Astrocyte (in vitro differentiated cells and primary cell): ENCODE measurements around the gene MYH9. TPM values are rescaled to one million over a fixed set of nuclear protein-coding genes. Genes with fewer than 3 reads are reported as not detected.

Experiments
- DNase-seq: peaks from one replicate; pipeline ENCODE4 v3.0.0-alpha.2; 2010; ENCODE audit warnings: low read depth
- FAIRE-seq: peaks from 2 replicates; lab custom pipeline; 2011; peaks lifted over from hg19 to GRCh38; lab: Jason Lieb, UNC
- H2AFZ ChIP-seq: 2 replicates; pipeline ENCODE4 v1.6.0; 2012; ENCODE audit warnings: low read depth, low read length, inconsistent platforms
- H3K27ac ChIP-seq: 2 replicates; pipeline ENCODE4 v1.5.1; 2011; ENCODE audit warnings: low read depth, low read length, inconsistent platforms
- H3K27me3 ChIP-seq: 2 replicates; pipeline ENCODE4 v1.6.0; 2011; ENCODE audit warnings: low read length, inconsistent platforms; ENCODE audit not compliant: insufficient read depth
- H3K36me3 ChIP-seq: 2 replicates; pipeline ENCODE4 v1.5.1; 2011; ENCODE audit warnings: low read length, inconsistent platforms; ENCODE audit not compliant: insufficient read depth
- H3K4me1 ChIP-seq: 2 replicates; pipeline ENCODE4 v1.5.1; 2011; ENCODE audit warnings: low read length, inconsistent platforms; ENCODE audit not compliant: insufficient read depth
- H3K4me2 ChIP-seq: 2 replicates; pipeline ENCODE4 v1.6.0; 2012; ENCODE audit warnings: low read length, inconsistent platforms
- H3K4me3 ChIP-seq: 2 replicates; pipeline ENCODE4 v1.5.1; 2011; ENCODE audit warnings: low read depth, mild to moderate bottlenecking, low read length, inconsistent platforms; ENCODE audit not compliant: insufficient read depth
- H3K79me2 ChIP-seq: 2 replicates; pipeline ENCODE4 v1.6.0; 2012; ENCODE audit warnings: mild to moderate bottlenecking, low read length, inconsistent platforms; ENCODE audit not compliant: insufficient read depth
- H3K9ac ChIP-seq: 2 replicates; pipeline ENCODE4 v1.6.0; 2012; ENCODE audit warnings: mild to moderate bottlenecking, low read length, inconsistent platforms
- H3K9me3 ChIP-seq: 2 replicates; pipeline ENCODE4 v1.5.1; 2012; ENCODE audit warnings: low read depth, mild to moderate bottlenecking, low read length, inconsistent platforms; ENCODE audit not compliant: insufficient read depth
- H4K20me1 ChIP-seq: 2 replicates; pipeline ENCODE4 v1.6.0; 2012; ENCODE audit warnings: low read length, inconsistent platforms; ENCODE audit not compliant: insufficient read depth
- H3K27ac Mint-ChIP-seq: one replicate; pipeline ENCODE4 v1.8.0; 2021; ENCODE audit warnings: mild to moderate bottlenecking, mixed read lengths; ENCODE audit not compliant: unreplicated experiment
- H3K27me3 Mint-ChIP-seq: one replicate; pipeline ENCODE4 v1.8.0; 2021; ENCODE audit warnings: low read depth, mixed read lengths; ENCODE audit not compliant: unreplicated experiment
- H3K36me3 Mint-ChIP-seq: one replicate; pipeline ENCODE4 v1.8.0; 2021; ENCODE audit warnings: low read depth, mixed read lengths; ENCODE audit not compliant: unreplicated experiment
- H3K4me1 Mint-ChIP-seq: one replicate; pipeline ENCODE4 v1.8.0; 2021; ENCODE audit warnings: low read depth, mixed read lengths; ENCODE audit not compliant: unreplicated experiment
- H3K4me3 Mint-ChIP-seq: one replicate; pipeline ENCODE4 v1.8.0; 2021; ENCODE audit warnings: mild to moderate bottlenecking, moderate library complexity, mixed read lengths; ENCODE audit not compliant: unreplicated experiment
- H3K9me3 Mint-ChIP-seq: one replicate; pipeline ENCODE4 v1.8.0; 2021; ENCODE audit warnings: mild to moderate bottlenecking, mixed read lengths; ENCODE audit not compliant: unreplicated experiment
- EZH2 ChIP-seq: IDR thresholded peaks from 2 replicates; pipeline ENCODE4 v1.6.1; 2012; ENCODE audit warnings: mild to moderate bottlenecking, low read length, inconsistent platforms; ENCODE audit not compliant: insufficient read depth
- total RNA-seq: library from RNA; stranded (reverse); gene quantifications from 2 replicates; pipeline ENCODE4 v1.2.1, GENCODE V29; 2021
- TF ChIP-seq, protein P1 (sequence below): IDR thresholded peaks from 2 replicates; pipeline ENCODE4 v1.5.1; 2011; ENCODE audit warnings: low read depth, mild to moderate bottlenecking, inconsistent platforms, low read length, moderate library complexity; ENCODE audit not compliant: insufficient read depth

MYH9 gene
- total RNA-seq, 1 donor from 2014 or later: 2,278 TPM

DNA sequence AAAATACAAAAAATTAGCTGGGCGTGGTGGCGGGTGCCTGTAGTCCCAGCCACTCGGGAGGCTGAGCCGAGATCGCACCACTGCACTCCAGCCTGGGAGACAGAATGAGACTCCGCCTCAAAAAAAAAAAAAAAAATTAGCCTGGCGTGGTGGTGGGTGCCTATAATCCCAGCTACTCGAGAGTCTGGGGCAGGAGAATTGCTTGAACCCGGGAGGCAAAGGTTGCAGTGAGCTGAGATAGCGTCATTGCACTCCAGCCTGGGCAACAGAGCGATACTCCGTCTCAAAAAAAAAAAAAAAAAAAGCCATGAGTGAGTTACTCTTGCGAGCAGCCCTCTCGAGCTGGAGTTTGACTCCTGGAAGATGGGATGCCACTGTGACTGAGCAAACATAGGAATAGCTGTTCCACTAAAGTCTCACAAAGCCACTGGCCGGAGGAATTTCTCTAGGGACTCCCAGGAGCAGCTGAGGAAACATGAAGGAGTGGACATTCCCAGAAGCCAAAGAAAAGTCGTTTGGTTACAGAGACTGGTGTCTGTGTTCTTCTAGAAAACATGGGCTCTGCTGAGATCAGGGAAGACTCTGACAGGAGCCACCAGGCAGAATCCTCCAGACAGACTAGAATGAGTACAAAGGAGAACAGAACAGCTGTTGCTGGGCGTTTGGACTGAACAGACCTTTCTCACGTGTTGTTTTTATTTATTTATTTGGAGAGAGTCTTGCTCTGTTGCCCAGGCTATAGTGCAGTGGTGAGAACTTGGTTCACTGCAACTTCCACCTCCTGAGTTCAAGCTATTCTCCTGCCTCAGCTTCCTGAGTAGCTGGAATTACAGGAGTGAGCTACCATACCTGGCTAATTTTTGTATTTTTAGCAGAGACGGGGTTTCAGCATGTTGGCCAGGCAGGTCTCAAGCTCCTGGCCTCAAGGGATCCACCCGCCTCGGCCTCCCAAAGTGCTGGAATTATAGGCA is 32.4 kb upstream of the MYH9 start:
- no peak overlapping the region for H3K9ac ChIP-seq
- no peaks in the 10 kb centered on the region for H3K36me3 Mint-ChIP-seq
- H3K27me3 ChIP-seq: no peaks in the 10 kb centered on the region

DNA sequence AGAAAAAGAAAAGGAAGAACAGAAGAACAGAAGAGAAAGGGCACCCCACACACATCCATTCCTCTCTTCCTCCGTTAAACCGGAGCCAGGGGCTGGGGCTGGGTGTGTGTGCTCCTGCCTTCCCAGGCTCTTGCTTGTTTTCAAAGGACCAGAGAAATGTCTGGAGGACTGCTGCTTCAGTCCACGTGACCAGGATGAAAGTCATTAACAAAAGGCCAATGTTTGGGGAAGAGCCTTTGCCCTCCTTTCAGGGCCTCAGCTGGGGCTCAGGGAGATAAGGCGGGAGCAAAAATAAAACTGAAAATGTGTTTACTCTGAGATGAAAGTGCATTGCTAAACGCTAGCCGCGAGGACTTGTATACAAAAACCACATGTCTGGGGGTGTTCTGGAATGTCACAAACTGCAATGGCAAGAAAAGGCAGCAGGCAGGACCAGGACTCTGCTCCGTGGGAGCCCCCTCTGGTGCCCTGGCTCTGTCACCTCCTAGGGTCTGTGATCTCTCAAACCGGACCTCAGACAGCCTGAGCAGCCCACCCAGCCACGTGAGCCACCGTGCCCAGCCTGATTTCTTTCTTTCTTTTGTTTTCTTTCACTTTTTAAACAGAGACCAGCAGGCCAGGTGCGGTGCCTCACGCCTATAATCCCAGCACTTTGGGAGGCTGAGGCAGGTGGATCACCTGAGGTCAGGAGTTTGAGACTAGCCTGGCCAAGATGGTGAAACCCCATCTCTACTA is 31.6 kb upstream of the MYH9 start:
- Histone ChIP-seq H3K9ac (peak overlapping the region; percentile 4), H3K4me2 (peak overlapping the region; percentile 73), H4K20me1 (no peaks in the 10 kb centered on the region), H3K9me3 (no peaks in the 10 kb centered on the region), H3K79me2 (no peaks in the 10 kb centered on the region), H3K27ac (no peak overlapping the region), H3K4me1 (peaks cover 23% of the 10 kb centered on the region), H3K27me3 (no peaks in the 10 kb centered on the region), H3K4me3 (no peak overlapping the region), H3K36me3 (no peaks in the 10 kb centered on the region), H2AFZ (peak overlapping the region; percentile 56)
- H3K9me3 Mint-ChIP-seq: no peaks in the 10 kb centered on the region
- no peaks in the 10 kb centered on the region for H3K36me3 Mint-ChIP-seq
- TF ChIP-seq, protein P1, sequence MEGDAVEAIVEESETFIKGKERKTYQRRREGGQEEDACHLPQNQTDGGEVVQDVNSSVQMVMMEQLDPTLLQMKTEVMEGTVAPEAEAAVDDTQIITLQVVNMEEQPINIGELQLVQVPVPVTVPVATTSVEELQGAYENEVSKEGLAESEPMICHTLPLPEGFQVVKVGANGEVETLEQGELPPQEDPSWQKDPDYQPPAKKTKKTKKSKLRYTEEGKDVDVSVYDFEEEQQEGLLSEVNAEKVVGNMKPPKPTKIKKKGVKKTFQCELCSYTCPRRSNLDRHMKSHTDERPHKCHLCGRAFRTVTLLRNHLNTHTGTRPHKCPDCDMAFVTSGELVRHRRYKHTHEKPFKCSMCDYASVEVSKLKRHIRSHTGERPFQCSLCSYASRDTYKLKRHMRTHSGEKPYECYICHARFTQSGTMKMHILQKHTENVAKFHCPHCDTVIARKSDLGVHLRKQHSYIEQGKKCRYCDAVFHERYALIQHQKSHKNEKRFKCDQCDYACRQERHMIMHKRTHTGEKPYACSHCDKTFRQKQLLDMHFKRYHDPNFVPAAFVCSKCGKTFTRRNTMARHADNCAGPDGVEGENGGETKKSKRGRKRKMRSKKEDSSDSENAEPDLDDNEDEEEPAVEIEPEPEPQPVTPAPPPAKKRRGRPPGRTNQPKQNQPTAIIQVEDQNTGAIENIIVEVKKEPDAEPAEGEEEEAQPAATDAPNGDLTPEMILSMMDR: no peak
- TF ChIP-seq EZH2: no peak
- no peak for DNase-seq
- H3K4me1 Mint-ChIP-seq: peaks cover 15% of the 10 kb centered on the region
- no peak for FAIRE-seq
- H3K4me3 Mint-ChIP-seq: peak overlapping the region; percentile 50
- no peak overlapping the region for H3K27ac Mint-ChIP-seq
- no peaks in the 10 kb centered on the region for H3K27me3 Mint-ChIP-seq

More for the DNA sequence above, 32.4 kb upstream of the MYH9 start:
- Histone ChIP-seq H3K9me3 (no peaks in the 10 kb centered on the region), H3K27ac (no peak overlapping the region), H3K36me3 (no peaks in the 10 kb centered on the region), H3K4me1 (peaks cover 23% of the 10 kb centered on the region), H2AFZ (no peak overlapping the region), H3K4me3 (no peak overlapping the region), H4K20me1 (no peaks in the 10 kb centered on the region), H3K4me2 (peak overlapping the region; percentile 40), H3K79me2 (no peaks in the 10 kb centered on the region)
- Mint-ChIP-seq H3K27me3 (no peaks in the 10 kb centered on the region), H3K27ac (peak overlapping the region; percentile 58), H3K9me3 (no peaks in the 10 kb centered on the region), H3K4me3 (no peak overlapping the region), H3K4me1 (peaks cover 16% of the 10 kb centered on the region)
- no peak for DNase-seq
- no peak for TF ChIP-seq EZH2
- TF ChIP-seq, protein P1: no peak
- no peak for FAIRE-seq
